GM12801 (cell line): ENCODE data around the gene MAPK10.

ENCODE experiments used
- CTCF ChIP-seq: IDR thresholded peaks from one replicate; pipeline ENCODE4 v1.5.1; 2011; ENCODE audit warnings: control low read depth; ENCODE audit not compliant: insufficient read length; ENCODE audit errors: extremely low read depth

The MAPK10 gene

GRCh38 chr4:86007042-86007441 lies 352.8 kb downstream of the MAPK10 start:
- TF ChIP-seq CTCF = no peak

GRCh38 chr4:86006057-86006456 lies 353.8 kb downstream of the MAPK10 start:
- TF ChIP-seq CTCF = no peak

GRCh38 chr4:86004030-86004429 lies 355.8 kb downstream of the MAPK10 start:
- no peak for TF ChIP-seq CTCF

- no peak for TF ChIP-seq CTCF
These were observed 358.3 kb downstream of the MAPK10 start for GRCh38 chr4:86001591-86001990.

- no peak for TF ChIP-seq CTCF
These were observed 364.5 kb downstream of the MAPK10 start for GRCh38 chr4:85995361-85995760.

GRCh38 chr4:85994576-85994975 lies 365.3 kb downstream of the MAPK10 start:
- TF ChIP-seq CTCF = no peak

- TF ChIP-seq CTCF = no peak
These were observed 366.2 kb downstream of the MAPK10 start for GRCh38 chr4:85993641-85994040.

GRCh38 chr4:85986266-85986665 lies 373.6 kb downstream of the MAPK10 start:
- no peak for TF ChIP-seq CTCF
